ENCODE results near the gene BCCIP. TPM values are rescaled to one million over a fixed set of nuclear protein-coding genes. Genes with fewer than 3 reads are reported as not detected.

The BCCIP gene
- total and polyA plus RNA-seq, 4 donors, result 37.5 to 70.1 (median 47.4) TPM

- no peak for ATAC-seq (ENCODE audit: insufficient read depth, low FRiP score)
Measured at GRCh38 chr10:125846894-125847293, 23.5 kb downstream of the BCCIP start.

DNA sequence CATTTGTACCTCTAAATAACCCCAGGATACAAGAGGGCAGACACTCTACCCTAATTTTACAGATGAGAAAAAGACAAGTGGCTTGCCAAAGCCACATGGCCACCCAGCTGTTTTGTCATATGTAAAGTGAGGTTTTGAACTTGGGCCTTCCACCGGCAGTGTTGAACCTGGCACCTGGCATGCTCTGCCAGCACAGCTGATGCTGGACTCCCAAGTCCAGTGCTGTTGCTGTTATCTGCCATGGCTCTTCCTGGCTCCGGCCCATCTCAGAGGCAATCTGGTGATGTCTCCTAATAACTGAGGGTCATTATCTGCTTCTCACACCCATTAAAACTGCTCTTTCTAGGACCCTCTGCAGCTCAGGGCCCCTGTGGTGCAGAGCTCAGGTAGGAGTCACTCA is 25.0 kb downstream of the BCCIP start:
- no peak overlapping the region for H3K9ac ChIP-seq (ENCODE audit: insufficient read depth in 1 of 2, low read length in 2 of 2)
- H3K27ac ChIP-seq (ENCODE audit: low read depth in 1 of 2, low read length in 1 of 2), result no peak overlapping the region
- TF ChIP-seq, protein P1, sequence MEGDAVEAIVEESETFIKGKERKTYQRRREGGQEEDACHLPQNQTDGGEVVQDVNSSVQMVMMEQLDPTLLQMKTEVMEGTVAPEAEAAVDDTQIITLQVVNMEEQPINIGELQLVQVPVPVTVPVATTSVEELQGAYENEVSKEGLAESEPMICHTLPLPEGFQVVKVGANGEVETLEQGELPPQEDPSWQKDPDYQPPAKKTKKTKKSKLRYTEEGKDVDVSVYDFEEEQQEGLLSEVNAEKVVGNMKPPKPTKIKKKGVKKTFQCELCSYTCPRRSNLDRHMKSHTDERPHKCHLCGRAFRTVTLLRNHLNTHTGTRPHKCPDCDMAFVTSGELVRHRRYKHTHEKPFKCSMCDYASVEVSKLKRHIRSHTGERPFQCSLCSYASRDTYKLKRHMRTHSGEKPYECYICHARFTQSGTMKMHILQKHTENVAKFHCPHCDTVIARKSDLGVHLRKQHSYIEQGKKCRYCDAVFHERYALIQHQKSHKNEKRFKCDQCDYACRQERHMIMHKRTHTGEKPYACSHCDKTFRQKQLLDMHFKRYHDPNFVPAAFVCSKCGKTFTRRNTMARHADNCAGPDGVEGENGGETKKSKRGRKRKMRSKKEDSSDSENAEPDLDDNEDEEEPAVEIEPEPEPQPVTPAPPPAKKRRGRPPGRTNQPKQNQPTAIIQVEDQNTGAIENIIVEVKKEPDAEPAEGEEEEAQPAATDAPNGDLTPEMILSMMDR (IDR thresholded peaks at IDR 0.05; ENCODE audit: control extremely low read depth, extremely low read depth), result no peak
- no peak for DNase-seq
- ATAC-seq (ENCODE audit: insufficient read depth, low FRiP score), result no peak
- peaks cover 9 to 33% (median 23%) of the 10 kb centered on the region in 4 donors for H3K36me3 ChIP-seq (ENCODE audit: control insufficient read depth in 4 of 4, insufficient read depth in 4 of 4, low read length in 4 of 4)
- WGBS, 2 donors, result 95 to 98% methylated on average over 2 of the region's 2 CpGs
- H3K4me1 ChIP-seq (ENCODE audit: control insufficient read depth in 5 of 5, insufficient read depth in 5 of 5, low read length in 5 of 5), result no peaks in the 10 kb centered on the region
- no peak overlapping the region for H3K4me3 ChIP-seq
- no peaks in the 10 kb centered on the region for H3K27me3 ChIP-seq (ENCODE audit: control insufficient read depth in 3 of 3, insufficient read depth in 3 of 3, low read length in 2 of 3)
- peaks cover 0 to 2% (median 0%) of the 10 kb centered on the region in 4 donors for H3K9me3 ChIP-seq (ENCODE audit: control insufficient read depth in 4 of 4, insufficient read depth in 3 of 4, low read length in 3 of 4)

More at GRCh38 chr10:125846894-125847293, 23.5 kb downstream of the BCCIP start:
- Histone ChIP-seq H3K36me3 (ENCODE audit: control insufficient read depth in 4 of 4, insufficient read depth in 4 of 4, low read length in 4 of 4) (peaks cover under 1 to 26% (median 25%) of the 10 kb centered on the region in 4 donors), H3K4me1 (ENCODE audit: control insufficient read depth in 5 of 5, insufficient read depth in 5 of 5, low read length in 5 of 5) (no peaks in the 10 kb centered on the region), H3K9me3 (ENCODE audit: control insufficient read depth in 4 of 4, insufficient read depth in 3 of 4, low read length in 3 of 4) (no peaks in the 10 kb centered on the region), H3K9ac (ENCODE audit: insufficient read depth in 1 of 2, low read length in 2 of 2) (no peak overlapping the region), H3K27me3 (ENCODE audit: control insufficient read depth in 3 of 3, insufficient read depth in 3 of 3, low read length in 2 of 3) (no peaks in the 10 kb centered on the region), H3K27ac (ENCODE audit: low read depth in 1 of 2, low read length in 1 of 2) (no peak overlapping the region), H3K4me3 (no peak overlapping the region)
- 98 to 99% methylated on average over 3 of the region's 3 CpGs for WGBS, 2 donors
- TF ChIP-seq, protein P1 (IDR thresholded peaks at IDR 0.05; ENCODE audit: control extremely low read depth, extremely low read depth), result no peak
- no peak for DNase-seq

GRCh38 chr10:125848857-125849256 is 25.5 kb downstream of the BCCIP start:
- Histone ChIP-seq H3K27me3 (ENCODE audit: control insufficient read depth in 3 of 3, insufficient read depth in 3 of 3, low read length in 2 of 3) (no peaks in the 10 kb centered on the region), H3K36me3 (ENCODE audit: control insufficient read depth in 4 of 4, insufficient read depth in 4 of 4, low read length in 4 of 4) (peaks cover 9 to 36% (median 20%) of the 10 kb centered on the region in 4 donors), H3K4me1 (ENCODE audit: control insufficient read depth in 5 of 5, insufficient read depth in 5 of 5, low read length in 5 of 5) (no peaks in the 10 kb centered on the region), H3K27ac (ENCODE audit: low read depth in 1 of 2, low read length in 1 of 2) (no peak overlapping the region), H3K4me3 (no peak overlapping the region), H3K9me3 (ENCODE audit: control insufficient read depth in 4 of 4, insufficient read depth in 3 of 4, low read length in 3 of 4) (peaks cover 0 to 2% (median 0%) of the 10 kb centered on the region in 4 donors), H3K9ac (ENCODE audit: insufficient read depth in 1 of 2, low read length in 2 of 2) (no peak overlapping the region)
- TF ChIP-seq, protein P1 (IDR thresholded peaks at IDR 0.05; ENCODE audit: control extremely low read depth, extremely low read depth), result no peak
- DNase-seq (no peak), ATAC-seq (ENCODE audit: insufficient read depth, low FRiP score) (no peak)
- WGBS, 2 donors, result 89 to 98% methylated on average over 2 of the region's 2 CpGs

DNA sequence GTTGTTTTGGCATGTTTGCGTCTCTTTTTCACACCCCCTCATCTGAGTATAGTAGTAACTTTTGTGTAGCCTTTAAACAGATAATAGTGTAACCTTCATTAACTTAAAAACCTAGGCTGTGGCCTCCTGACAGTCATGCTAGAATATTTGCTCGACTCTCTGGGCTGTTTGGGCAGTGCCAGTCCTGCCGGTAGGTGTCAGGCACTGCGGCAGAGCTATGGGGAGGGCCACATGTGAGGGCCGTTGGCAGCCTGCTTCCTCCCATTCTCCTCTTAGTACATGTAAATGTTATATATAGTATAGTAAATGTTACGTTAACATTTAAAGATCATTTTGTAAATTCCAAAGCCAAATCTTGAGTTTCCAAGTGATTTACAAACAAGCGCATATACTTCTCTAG is 26.1 kb downstream of the BCCIP start:
- no peak for ATAC-seq (ENCODE audit: insufficient read depth, low FRiP score)
- Histone ChIP-seq H3K27ac (ENCODE audit: low read depth in 1 of 2, low read length in 1 of 2) (no peak overlapping the region), H3K4me1 (ENCODE audit: control insufficient read depth in 5 of 5, insufficient read depth in 5 of 5, low read length in 5 of 5) (no peaks in the 10 kb centered on the region), H3K4me3 (no peak overlapping the region), H3K9ac (ENCODE audit: insufficient read depth in 1 of 2, low read length in 2 of 2) (no peak overlapping the region), H3K9me3 (ENCODE audit: control insufficient read depth in 4 of 4, insufficient read depth in 3 of 4, low read length in 3 of 4) (peaks cover 0 to 2% (median 0%) of the 10 kb centered on the region in 4 donors), H3K27me3 (ENCODE audit: control insufficient read depth in 3 of 3, insufficient read depth in 3 of 3, low read length in 2 of 3) (no peaks in the 10 kb centered on the region), H3K36me3 (ENCODE audit: control insufficient read depth in 4 of 4, insufficient read depth in 4 of 4, low read length in 4 of 4) (peaks cover 9 to 37% (median 20%) of the 10 kb centered on the region in 4 donors)
- TF ChIP-seq, protein P1 (IDR thresholded peaks at IDR 0.05; ENCODE audit: control extremely low read depth, extremely low read depth), result no peak
- DNase-seq, result no peak
- WGBS, 2 donors, result 89 to 92% methylated on average over 7 of the region's 7 CpGs
